ENCODE data around the gene C3orf49.

C3orf49 gene

GRCh38 chr3:63886858-63887257, 67.8 kb downstream of the C3orf49 start:
- DNase-seq (ENCODE audit: low spot score): no peak

- DNase-seq (ENCODE audit: low spot score): no peak
These were observed 72.4 kb downstream of the C3orf49 start for GRCh38 chr3:63891518-63891917.

DNA sequence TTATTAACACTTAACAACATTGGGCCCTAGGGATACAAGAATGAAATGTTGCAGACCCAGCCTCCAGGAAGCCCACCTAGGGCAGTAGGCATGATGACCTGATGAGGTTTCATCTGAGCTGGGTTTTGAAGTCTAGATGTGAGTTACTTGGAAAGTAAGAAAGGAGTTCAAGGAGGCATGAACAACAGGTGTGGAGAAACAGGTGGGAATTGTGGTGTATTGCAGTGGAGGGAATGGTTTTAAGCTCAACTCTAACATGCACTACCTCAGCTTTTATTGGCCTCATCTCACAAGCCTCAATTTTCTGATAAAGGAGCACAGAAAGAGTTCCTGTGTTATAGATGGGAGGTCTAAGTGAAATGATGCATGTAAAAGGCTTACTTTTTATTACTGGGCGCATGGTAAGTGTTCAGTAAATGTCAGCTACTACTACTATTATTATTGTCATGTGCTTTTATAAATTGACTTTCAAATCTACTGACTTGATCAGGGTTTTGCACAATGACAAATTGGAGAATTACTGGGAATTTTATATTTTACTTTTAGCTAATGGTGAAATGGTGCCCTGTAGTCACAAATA, 73.8 kb downstream of the C3orf49 start:
- DNase-seq (ENCODE audit: low spot score): no peak

DNA sequence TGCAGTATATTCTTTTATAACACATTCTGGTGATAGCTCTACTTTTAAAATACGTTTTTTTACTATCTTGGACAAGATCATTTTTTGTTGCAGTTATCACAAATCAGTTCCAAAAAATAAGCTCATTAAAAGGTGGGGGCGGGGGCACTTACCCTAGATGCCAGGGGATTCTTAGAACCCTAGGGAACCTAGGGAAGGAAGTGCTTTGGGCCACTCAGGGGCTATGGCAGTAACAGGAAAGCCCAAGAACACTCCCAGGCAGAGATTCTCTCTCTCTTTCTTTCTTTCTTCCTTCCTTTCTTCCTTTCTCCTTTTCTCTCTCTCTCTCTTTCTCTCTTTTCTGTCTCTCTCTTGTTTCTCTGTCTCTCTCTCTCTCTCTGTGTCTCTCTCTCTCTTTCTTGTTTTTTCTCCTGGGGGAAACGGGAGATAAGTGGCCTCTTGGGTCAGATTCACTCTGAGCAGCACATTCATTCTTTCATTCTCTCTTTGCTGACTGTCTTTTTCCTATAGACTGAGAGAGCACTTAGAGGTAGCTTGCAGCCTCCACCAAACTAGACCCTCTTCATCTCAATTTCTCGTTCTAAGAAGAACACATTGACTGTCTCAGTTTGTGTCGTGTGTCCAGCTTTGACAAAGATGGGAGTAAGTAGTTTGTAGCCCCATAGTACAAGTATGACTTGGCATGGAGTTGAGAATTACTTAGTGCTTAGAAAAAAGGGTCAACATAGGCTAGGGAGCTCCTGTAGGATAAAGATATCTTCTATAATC, 76.5 kb downstream of the C3orf49 start:
- peak; percentile 30 for DNase-seq (ENCODE audit: low spot score)

- no peak for DNase-seq (ENCODE audit: low spot score)
These were observed 77.4 kb downstream of the C3orf49 start for GRCh38 chr3:63896332-63897030.

All from activated CD4-positive, alpha-beta T cell treated with anti-CD3 and anti-CD28 coated beads, Interleukin-2, Interleukin-4, amounts not matched to agents 100 ng/mL and 50 ng/mL, durations not matched to agents 16 hours and 8 hours (primary cell).